Measurements from ENCODE around the gene SEC16B. TPM values are rescaled to one million over a fixed set of nuclear protein-coding genes. Genes with fewer than 3 reads are reported as not detected.

SEC16B gene
- total RNA-seq, 1 experiment from 2014 or later: 0.39 TPM

- no peak for ATAC-seq
- CTCF ChIA-PET: no interaction called here
- DNase-seq (ENCODE audit: low read depth, low spot score): no peak
- intact Hi-C loops (cut with micrococcal nuclease; ENCODE audit: unreplicated experiment): loop anchor here (10.0 kb wide), 1 partner anchor 316 kb away; no protein-coding TSS in a partner anchor
- H3K4me3 ChIP-seq (ENCODE audit: low read depth in 2 of 2, low read length in 2 of 2): no peak overlapping the region
- TF ChIP-seq REST (IDR thresholded peaks at IDR 0.05; ENCODE audit: insufficient read depth in 1 of 2, low read depth in 2 of 2, low read length in 1 of 2) (no peak), POLR2AphosphoS5 (IDR thresholded peaks at IDR 0.05; ENCODE audit: low read depth, low read length) (no peak), CTCF (IDR thresholded peaks at IDR 0.05) (no peak)
- H3K4me1 ChIP-seq (ENCODE audit: control insufficient read depth, insufficient read depth, low read length): no peaks in the 10 kb centered on the region
- POLR2A ChIA-PET: no interaction called here
- H3K36me3 ChIP-seq (ENCODE audit: control insufficient read depth, insufficient read depth, low read length): no peaks in the 10 kb centered on the region
- in situ Hi-C loops (cut with HindIII; ENCODE audit: low pct_unique_long_range_greater_than_20kb, low sequenced_read_pairs): no loop called here
- no TSS peak for BruUV-seq (replicated peaks)
- H3K27me3 ChIP-seq (ENCODE audit: control insufficient read depth, insufficient read depth, low read length): no peaks in the 10 kb centered on the region
- no peak overlapping the region for H3K27ac ChIP-seq (ENCODE audit: low read length)
- H3K9me3 ChIP-seq (ENCODE audit: control insufficient read depth, insufficient read depth, low read depth, low read length): no peaks in the 10 kb centered on the region
These were observed 749 bp downstream of the SEC16B start for GRCh38 chr1:177969109-177969508.

- ChIA-PET POLR2A (no interaction called here), CTCF (no interaction called here)
- Histone ChIP-seq H3K9me3 (ENCODE audit: control insufficient read depth, insufficient read depth, low read depth, low read length) (no peaks in the 10 kb centered on the region), H3K36me3 (ENCODE audit: control insufficient read depth, insufficient read depth, low read length) (no peaks in the 10 kb centered on the region), H3K27me3 (ENCODE audit: control insufficient read depth, insufficient read depth, low read length) (no peaks in the 10 kb centered on the region), H3K4me3 (ENCODE audit: low read depth in 2 of 2, low read length in 2 of 2) (no peak overlapping the region), H3K27ac (ENCODE audit: low read length) (no peak overlapping the region), H3K4me1 (ENCODE audit: control insufficient read depth, insufficient read depth, low read length) (no peaks in the 10 kb centered on the region)
- no peak for DNase-seq (ENCODE audit: low read depth, low spot score)
- intact Hi-C loops (cut with micrococcal nuclease; ENCODE audit: unreplicated experiment): loop anchor here (10.0 kb wide), 1 partner anchor 319 kb away; no protein-coding TSS in a partner anchor
- ATAC-seq: no peak
- no TSS peak for BruUV-seq (replicated peaks)
- no peak for TF ChIP-seq SIN3A (IDR thresholded peaks at IDR 0.05; ENCODE audit: borderline replicate concordance, insufficient read depth, low read depth, low read length)
- no peak for TF ChIP-seq REST (IDR thresholded peaks at IDR 0.05; ENCODE audit: insufficient read depth in 1 of 2, low read depth in 2 of 2, low read length in 1 of 2)
- no peak for TF ChIP-seq CTCF (IDR thresholded peaks at IDR 0.05)
- no peak for TF ChIP-seq POLR2AphosphoS5 (IDR thresholded peaks at IDR 0.05; ENCODE audit: low read depth, low read length)
- TF ChIP-seq TCF7L2 (IDR thresholded peaks at IDR 0.05; ENCODE audit: low read depth, low read length): no peak
- in situ Hi-C loops (cut with HindIII; ENCODE audit: low pct_unique_long_range_greater_than_20kb, low sequenced_read_pairs): no loop called here
These were observed 3.7 kb downstream of the SEC16B start for GRCh38 chr1:177966199-177966598.

Measured in Panc1 (cell line).